SU-DHL-6 (cell line): ENCODE measurements around the gene CRK.

Experiments used
- EZH2phosphoT487 ChIP-seq: fragments of 200-600 bp; sonication (generic), shearing (Covaris generic); conservative IDR thresholded peaks from 2 replicates; pipeline ENCODE4 v1.6.1; 2018; ENCODE audit warnings: mild to moderate bottlenecking, antibody characterized with exemption, low read length, moderate library complexity, mixed read lengths
- TF ChIP-seq, protein P1 (sequence below): fragments of 200-600 bp; sonication (generic); IDR thresholded peaks from one replicate; pipeline ENCODE4 v1.5.1; 2017; ENCODE audit warnings: antibody characterized with exemption, mild to moderate bottlenecking, low read length, moderate library complexity; ENCODE audit not compliant: insufficient read depth, poor library complexity, severe bottlenecking

DNA sequence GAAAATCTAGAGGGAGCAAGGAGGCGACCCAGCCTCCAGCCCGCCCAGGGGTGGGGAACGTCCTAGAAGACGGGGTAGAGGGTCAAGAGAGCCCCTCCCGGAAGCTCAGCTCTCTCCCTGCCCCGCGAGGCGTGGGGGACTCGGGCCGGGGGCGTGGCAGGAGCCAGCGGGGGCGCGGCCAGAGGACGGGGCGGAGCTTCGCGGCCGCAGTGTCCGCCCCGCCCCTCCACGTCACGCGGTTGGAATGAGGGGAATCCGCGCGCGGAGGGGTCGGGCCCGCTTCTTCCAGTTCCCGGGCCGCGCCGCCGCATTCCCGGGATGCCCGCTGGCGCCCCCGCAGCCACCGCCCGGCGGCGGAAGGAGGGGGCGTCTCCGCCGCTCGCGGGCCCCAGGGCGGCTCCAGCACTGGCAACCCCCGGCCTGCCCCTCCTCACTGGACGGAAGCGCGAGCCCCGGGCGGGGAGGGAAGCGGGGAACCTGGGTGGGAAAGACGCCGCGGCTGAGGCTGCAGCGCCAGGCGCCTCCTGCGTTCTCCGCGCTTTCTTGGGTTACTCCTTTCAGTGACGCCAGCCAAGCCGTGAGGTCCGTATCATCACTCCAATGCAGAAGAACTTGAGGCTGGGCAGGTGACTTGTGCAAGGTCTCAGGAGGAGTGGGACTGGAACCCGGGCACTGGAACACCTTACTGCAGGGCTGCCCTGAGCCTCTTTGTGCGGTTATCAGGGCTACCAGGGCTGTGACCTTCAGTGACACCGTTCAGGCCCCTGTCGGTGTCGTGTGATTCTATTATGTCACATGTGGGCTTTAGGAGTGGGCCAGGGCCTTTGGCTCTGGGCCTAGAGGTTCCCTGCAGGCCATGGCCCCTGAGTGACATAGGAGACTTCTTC is 32.1 kb upstream of the CRK start:
- TF ChIP-seq, protein P1, sequence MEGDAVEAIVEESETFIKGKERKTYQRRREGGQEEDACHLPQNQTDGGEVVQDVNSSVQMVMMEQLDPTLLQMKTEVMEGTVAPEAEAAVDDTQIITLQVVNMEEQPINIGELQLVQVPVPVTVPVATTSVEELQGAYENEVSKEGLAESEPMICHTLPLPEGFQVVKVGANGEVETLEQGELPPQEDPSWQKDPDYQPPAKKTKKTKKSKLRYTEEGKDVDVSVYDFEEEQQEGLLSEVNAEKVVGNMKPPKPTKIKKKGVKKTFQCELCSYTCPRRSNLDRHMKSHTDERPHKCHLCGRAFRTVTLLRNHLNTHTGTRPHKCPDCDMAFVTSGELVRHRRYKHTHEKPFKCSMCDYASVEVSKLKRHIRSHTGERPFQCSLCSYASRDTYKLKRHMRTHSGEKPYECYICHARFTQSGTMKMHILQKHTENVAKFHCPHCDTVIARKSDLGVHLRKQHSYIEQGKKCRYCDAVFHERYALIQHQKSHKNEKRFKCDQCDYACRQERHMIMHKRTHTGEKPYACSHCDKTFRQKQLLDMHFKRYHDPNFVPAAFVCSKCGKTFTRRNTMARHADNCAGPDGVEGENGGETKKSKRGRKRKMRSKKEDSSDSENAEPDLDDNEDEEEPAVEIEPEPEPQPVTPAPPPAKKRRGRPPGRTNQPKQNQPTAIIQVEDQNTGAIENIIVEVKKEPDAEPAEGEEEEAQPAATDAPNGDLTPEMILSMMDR: no peak
- no peak for TF ChIP-seq EZH2phosphoT487
